ENCODE data around the gene SOX4.

Gene SOX4

DNA sequence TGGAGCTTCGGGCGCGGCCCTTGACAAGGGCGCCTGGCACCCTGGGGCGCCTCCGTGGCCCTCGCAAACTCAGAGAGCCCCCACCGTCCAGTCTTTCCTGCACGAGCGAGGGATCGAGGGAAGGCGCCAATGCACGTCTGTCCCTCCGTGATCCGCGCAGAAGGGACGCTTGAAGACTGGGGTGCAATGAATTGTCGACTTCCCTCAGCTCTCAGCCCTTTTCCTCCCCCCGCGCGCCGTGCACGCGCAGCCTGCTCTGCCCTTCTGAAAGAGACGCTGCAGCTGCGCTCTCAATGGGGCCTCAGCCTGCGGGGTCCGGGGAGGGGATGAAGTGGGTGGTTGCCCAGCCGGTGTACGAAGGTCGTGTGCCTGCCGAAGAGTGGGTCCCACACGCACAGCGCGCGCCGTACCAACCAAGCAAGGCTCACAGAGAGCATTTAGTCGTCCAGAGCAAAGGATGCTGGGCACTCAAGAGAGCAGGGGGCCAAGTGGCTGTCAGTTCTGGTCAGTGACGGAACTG is 5.5 kb upstream of the SOX4 start:
- peak overlapping the region; percentile 94 for H3K4me3 ChIP-seq
- peak; percentile 78 for DNase-seq (ENCODE audit: low spot score)
- TF ChIP-seq, protein P1, sequence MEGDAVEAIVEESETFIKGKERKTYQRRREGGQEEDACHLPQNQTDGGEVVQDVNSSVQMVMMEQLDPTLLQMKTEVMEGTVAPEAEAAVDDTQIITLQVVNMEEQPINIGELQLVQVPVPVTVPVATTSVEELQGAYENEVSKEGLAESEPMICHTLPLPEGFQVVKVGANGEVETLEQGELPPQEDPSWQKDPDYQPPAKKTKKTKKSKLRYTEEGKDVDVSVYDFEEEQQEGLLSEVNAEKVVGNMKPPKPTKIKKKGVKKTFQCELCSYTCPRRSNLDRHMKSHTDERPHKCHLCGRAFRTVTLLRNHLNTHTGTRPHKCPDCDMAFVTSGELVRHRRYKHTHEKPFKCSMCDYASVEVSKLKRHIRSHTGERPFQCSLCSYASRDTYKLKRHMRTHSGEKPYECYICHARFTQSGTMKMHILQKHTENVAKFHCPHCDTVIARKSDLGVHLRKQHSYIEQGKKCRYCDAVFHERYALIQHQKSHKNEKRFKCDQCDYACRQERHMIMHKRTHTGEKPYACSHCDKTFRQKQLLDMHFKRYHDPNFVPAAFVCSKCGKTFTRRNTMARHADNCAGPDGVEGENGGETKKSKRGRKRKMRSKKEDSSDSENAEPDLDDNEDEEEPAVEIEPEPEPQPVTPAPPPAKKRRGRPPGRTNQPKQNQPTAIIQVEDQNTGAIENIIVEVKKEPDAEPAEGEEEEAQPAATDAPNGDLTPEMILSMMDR (IDR thresholded peaks at IDR 0.05) = no peak
- H3K27ac ChIP-seq = peak overlapping the region; percentile 82 to 90

DNA sequence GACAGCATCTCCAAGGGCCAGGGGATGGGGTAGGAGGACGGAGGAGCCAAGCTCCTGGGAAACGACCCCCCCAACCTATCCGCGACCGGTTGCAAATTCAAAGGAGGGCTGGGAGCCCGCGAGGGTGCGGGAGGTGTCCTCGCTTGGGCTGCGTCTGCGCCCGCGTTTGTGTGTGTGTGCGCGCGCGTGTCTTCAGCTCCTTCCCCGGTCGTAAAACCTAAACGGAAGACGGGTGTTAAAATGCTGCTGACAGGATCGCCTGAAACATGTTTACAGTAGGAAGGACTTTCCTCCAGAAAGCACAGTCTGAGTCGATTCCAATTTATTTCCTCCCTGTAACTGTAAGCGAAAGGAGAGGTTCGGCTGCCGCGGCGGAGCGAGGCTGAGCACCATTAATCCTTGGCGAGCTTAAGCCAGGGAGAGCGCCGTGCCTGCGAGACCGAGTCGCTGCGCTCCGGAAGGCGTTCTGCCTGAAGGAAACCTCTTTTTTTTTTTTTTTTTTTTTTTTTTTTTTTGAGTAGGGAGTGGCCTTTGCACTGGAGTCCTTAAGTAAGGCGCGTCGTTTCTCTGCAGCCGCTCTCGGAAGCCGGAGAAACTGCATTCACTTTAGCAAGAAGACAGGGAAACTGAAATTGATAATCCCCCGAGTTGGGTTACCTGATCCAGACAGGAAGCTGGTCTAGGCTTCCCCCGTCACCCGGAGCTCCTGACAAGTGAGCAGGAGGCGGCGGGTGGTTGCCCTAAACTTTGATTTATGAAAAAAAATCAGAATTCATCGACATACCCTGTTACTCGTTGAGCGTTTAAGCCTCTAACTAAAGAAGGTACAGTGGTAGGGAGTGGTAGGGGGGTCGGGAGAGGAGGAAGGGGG is 4.8 kb upstream of the SOX4 start:
- TF ChIP-seq, protein P1 (IDR thresholded peaks at IDR 0.05) = no peak
- peak; percentile 76 for DNase-seq (ENCODE audit: low spot score)
- Histone ChIP-seq H3K27ac (peak overlapping the region; percentile 82 to 90), H3K4me3 (peak overlapping the region; percentile 94)

DNA sequence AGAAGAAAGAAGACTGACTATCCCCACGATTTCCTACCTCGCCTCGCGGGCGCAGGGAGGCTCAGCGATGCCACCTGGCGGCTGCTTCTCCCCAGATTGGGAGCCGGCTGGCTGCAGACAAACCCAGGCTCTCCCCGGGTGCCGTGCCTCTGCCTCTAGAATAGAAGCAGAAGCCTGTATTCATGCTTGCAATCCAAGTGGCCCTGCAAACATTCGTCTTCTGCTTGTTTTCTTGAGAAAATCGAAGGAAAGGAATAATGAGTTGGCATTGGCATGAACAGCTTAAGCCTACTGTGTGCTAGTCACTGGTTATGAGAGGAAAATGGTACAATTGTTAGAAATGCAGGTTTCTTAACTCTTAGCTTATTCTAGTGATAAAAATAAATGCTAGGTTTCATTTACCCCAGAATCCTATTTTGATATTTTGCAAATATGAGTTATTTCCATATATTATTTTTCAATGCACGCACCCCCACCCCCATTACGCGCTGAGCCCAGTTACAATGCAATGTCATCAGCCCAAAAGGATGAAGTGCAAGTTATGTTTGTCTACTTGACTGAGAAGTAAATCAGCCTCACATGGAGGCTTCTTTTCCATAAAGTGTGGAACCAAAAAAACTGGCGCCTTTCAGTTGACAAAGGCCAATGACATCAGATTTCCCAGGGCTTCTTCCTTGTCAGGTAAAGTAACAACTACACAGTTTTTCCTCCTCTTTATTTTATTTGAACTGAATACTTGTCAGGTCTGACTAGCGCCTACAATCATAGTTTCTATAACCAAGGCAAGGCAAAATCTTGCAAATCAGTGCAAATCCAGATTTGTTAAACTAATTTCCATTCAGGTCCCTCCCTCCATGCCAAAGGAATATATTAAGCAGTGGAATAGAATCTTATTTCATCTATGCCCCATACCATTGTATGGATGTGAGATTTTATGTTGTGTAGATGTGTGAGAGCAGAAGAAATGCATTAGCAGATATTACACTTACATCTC is 3.9 kb upstream of the SOX4 start:
- TF ChIP-seq, protein P1 (IDR thresholded peaks at IDR 0.05) = peak; percentile 84
- H3K4me3 ChIP-seq = peak overlapping the region; percentile 94
- DNase-seq (ENCODE audit: low spot score) = peak; percentile 88
- H3K27ac ChIP-seq = peak overlapping the region; percentile 82 to 90

DNA sequence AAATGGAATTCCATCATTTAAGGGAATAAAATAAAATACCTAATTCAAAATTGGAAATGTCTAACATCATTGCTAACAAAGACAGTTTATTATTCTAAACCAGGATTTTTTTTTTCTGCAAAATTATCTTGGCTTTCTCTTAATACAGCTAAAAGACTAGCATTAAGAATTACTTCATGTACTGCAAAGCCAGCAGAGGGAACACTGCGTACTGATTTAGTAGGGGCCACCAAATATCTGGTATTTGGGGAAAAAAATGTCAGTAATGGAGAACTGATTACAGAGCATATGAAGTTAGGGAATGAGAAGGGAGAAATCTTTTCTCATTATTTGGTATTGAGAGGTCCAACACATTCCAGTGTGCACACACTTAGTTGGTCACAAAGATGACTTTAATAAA is 3.2 kb upstream of the SOX4 start:
- DNase-seq (ENCODE audit: low spot score) = no peak
- Histone ChIP-seq H3K27ac (no peak overlapping the region), H3K4me3 (no peak overlapping the region)
- TF ChIP-seq, protein P1 (IDR thresholded peaks at IDR 0.05) = no peak

DNA sequence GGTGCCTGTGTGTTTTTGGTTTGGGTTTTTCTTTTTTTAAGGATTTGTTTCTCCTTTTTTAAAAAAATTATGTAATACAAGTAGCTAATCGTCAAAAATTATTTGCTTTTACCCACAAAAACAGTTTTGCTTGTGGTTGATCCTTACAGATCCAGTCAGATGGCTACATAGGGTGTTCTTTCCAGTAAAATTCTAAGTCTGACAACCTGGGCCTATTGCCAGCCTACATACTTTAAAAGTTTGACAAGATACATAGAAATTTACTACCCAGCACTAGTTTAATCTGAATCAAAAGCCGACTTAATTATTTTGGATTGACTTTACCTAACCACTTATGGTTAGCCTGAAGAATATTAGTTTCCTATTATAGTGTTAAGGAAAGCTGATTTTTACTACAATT is 2.1 kb upstream of the SOX4 start:
- TF ChIP-seq, protein P1 (IDR thresholded peaks at IDR 0.05) = no peak
- no peak overlapping the region for H3K27ac ChIP-seq
- DNase-seq (ENCODE audit: low spot score) = no peak
- no peak overlapping the region for H3K4me3 ChIP-seq

DNA sequence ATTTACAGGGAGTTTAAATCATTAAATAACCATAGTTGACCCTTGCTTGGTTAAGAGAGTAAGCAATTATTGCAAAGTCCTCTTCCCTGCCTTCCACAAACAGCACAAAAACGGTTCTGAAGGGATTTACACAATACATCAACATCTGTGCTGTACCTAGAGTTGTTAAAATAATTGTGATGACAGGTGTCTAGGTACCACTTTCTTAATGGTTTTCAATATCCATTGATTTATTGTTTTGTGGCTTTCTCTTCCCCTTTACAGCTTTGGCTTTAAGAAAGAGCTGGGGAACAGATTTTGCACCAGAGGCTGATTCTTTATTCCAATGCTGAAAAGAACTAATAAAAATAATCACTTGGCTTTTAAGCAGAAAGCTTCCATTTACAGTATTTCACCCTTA is 598 bp upstream of the SOX4 start:
- DNase-seq (ENCODE audit: low spot score) = no peak
- Histone ChIP-seq H3K4me3 (peak overlapping the region; percentile 79), H3K27ac (peak overlapping the region in 1 of 2 donors; percentile 11)
- TF ChIP-seq, protein P1 (IDR thresholded peaks at IDR 0.05) = no peak
